Body of pancreas (tissue), 4 donors: ENCODE measurements around the gene FUT8. TPM values are rescaled to one million over a fixed set of nuclear protein-coding genes. Genes with fewer than 3 reads are reported as not detected.

Experiments used
- ATAC-seq: fragments of 150-250 bp; one replicate; pipeline ENCODE4 v1.9.1; 2016
- DNase-seq, 4 donors: peaks; one replicate each; pipeline ENCODE4 v3.0.0-alpha.2; 2019
- H3K27ac ChIP-seq, 4 donors: fragments of 200-600 bp; sonication (generic); 1 replicate in 3 of 4; 2 replicates in 1 of 4; pipeline versions ENCODE4 v1.5.1 to v1.6.1; 2016 to 2019; ENCODE audit warnings: mild to moderate bottlenecking in 1 of 4, mixed read lengths in 1 of 4, moderate library complexity in 1 of 4
- H3K27me3 ChIP-seq, 2 donors: fragments of 200-600 bp; sonication (generic); one replicate each; pipeline ENCODE4 v1.6.0; 2016; ENCODE audit warnings: mild to moderate bottlenecking in 1 of 2
- H3K36me3 ChIP-seq, 2 donors: fragments of 200-600 bp; sonication (generic); replicated peaks in 1 of 2; 2 replicates each; pipeline ENCODE4 v1.5.1; 2016; ENCODE audit warnings: low read depth in 2 of 2; ENCODE audit not compliant: insufficient read depth in 1 of 2
- H3K4me1 ChIP-seq: fragments of 200-600 bp; sonication (generic); one replicate; pipeline ENCODE4 v1.6.0; 2016
- H3K4me3 ChIP-seq, 2 donors: fragments of 200-600 bp; sonication (generic); 1 replicate in 1 of 2; 2 replicates in 1 of 2; pipeline ENCODE4 v1.5.1; 2016 to 2019
- H3K9me3 ChIP-seq, 3 donors: fragments of 200-600 bp; sonication (generic); 1 replicate in 2 of 3; 2 replicates in 1 of 3; pipeline ENCODE4 v1.5.1; 2016
- POLR2A ChIP-seq, 3 donors: fragments of 450-650 bp; IDR thresholded peaks; one replicate each; pipeline ENCODE4 v1.6.1; 2016; ENCODE audit warnings: antibody characterized with exemption in 3 of 3, mild to moderate bottlenecking in 2 of 3
- WGBS, 2 donors: methylation state at CpG; one replicate each; pipeline ENCODE4 v1.1.5; 2017; 5-methylcytosine and 5-hydroxymethylcytosine counted together
- intact Hi-C: fragments of 100-400 bp; cut with DNase I; formaldehyde crosslinking; loops from one replicate; pipeline ENCODE4 v1.15.1; 2023
- total RNA-seq, 2 donors: library from RNA; depleted of rRNA; stranded (reverse); fragments of >200 nt; gene quantifications; one replicate each; pipeline ENCODE4 v1.1.0, GENCODE V29; 2016
- TF ChIP-seq, protein P1 (sequence below), 7 experiments: fragments of 450-650 bp in 4 of 7; fragments of 200-600 bp in 3 of 7; sonication (generic) in 3 of 7; IDR thresholded peaks; one replicate each; pipeline ENCODE4 v1.5.1; 2016 to 2019; ENCODE audit warnings: antibody characterized with exemption in 7 of 7

Gene FUT8
- total RNA-seq, 2 donors from 2014 or later = 31.1 to 33.0 TPM

DNA sequence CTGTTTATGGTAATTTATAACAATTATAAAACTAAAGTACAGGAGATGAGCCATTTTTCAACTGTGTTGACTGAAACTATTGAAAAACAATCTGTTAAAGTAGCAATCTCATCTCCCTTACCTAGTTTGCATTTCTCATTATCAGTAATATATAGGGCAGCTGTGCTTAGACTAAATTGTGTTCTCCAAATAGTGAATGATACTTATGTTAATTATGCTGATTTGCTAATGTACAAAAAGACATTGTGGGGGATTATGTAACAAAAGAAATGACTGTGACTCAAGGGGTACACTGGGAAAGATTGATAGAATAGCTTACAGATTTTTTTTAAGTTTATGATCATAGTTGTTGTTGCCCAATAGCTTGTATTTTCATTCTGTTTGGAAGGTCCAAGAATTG lies 207.7 kb downstream of the FUT8 start:
- no peak for ATAC-seq
- Histone ChIP-seq H3K4me1 (no peaks in the 10 kb centered on the region), H3K36me3 (no peaks in the 10 kb centered on the region), H3K27me3 (no peaks in the 10 kb centered on the region), H3K4me3 (no peak overlapping the region), H3K27ac (no peak overlapping the region), H3K9me3 (no peaks in the 10 kb centered on the region)
- intact Hi-C loops = no loop called here
- TF ChIP-seq, protein P1, sequence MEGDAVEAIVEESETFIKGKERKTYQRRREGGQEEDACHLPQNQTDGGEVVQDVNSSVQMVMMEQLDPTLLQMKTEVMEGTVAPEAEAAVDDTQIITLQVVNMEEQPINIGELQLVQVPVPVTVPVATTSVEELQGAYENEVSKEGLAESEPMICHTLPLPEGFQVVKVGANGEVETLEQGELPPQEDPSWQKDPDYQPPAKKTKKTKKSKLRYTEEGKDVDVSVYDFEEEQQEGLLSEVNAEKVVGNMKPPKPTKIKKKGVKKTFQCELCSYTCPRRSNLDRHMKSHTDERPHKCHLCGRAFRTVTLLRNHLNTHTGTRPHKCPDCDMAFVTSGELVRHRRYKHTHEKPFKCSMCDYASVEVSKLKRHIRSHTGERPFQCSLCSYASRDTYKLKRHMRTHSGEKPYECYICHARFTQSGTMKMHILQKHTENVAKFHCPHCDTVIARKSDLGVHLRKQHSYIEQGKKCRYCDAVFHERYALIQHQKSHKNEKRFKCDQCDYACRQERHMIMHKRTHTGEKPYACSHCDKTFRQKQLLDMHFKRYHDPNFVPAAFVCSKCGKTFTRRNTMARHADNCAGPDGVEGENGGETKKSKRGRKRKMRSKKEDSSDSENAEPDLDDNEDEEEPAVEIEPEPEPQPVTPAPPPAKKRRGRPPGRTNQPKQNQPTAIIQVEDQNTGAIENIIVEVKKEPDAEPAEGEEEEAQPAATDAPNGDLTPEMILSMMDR (IDR thresholded peaks at IDR 0.05) = no peak
- no peak for TF ChIP-seq POLR2A (IDR thresholded peaks at IDR 0.05)
- DNase-seq = no peak

DNA sequence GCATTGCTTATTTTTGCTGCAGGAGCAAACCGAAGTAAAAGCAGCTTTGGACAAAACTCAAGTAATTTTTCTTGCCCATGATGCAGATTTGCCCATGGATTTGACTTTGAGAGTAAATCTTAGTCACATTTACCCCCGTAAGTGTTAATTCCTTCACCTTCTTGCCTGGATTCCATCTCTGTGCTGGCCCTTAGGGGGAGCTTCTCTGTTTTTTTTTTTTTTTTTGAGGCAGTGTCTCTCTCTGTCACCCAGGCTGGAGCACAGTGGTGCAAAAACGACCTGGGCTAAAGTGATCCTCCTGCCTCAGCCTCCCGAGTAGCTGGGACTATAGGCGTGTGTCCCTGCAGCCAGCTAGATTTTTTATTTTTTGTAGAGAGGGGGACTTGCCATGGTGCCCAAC lies 210.2 kb downstream of the FUT8 start:
- Histone ChIP-seq H3K27ac (no peak overlapping the region), H3K4me1 (no peaks in the 10 kb centered on the region), H3K36me3 (no peaks in the 10 kb centered on the region), H3K9me3 (no peaks in the 10 kb centered on the region), H3K27me3 (no peaks in the 10 kb centered on the region), H3K4me3 (no peak overlapping the region)
- no peak for TF ChIP-seq POLR2A (IDR thresholded peaks at IDR 0.05)
- TF ChIP-seq, protein P1 (IDR thresholded peaks at IDR 0.05) = no peak
- intact Hi-C loops = no loop called here
- DNase-seq = no peak
- 88 to 99% methylated on average over 5 of the region's 5 CpGs for WGBS, 2 donors
- no peak for ATAC-seq

DNA sequence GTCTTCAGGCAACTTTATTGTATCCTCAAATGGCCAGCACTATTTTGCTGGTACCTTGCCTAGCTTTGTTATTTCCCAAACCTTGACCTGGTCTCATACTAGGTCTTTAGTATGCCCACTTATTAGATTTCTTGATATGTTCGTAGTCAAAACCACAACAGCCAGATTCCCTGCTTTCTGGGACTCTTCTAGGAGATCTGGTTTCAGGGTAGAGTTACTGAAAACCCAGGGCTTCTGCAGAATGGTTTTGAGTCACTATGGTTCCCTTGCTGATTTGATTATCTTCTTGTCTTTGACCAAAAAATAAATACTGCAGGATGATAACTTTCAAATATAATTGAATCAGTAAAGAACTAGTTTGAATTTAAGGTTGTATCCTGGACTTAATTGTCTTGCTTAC lies 211.2 kb downstream of the FUT8 start:
- TF ChIP-seq, protein P1 (IDR thresholded peaks at IDR 0.05) = no peak
- TF ChIP-seq POLR2A (IDR thresholded peaks at IDR 0.05) = no peak
- Histone ChIP-seq H3K27ac (no peak overlapping the region), H3K9me3 (no peaks in the 10 kb centered on the region), H3K36me3 (no peaks in the 10 kb centered on the region), H3K4me1 (no peaks in the 10 kb centered on the region), H3K27me3 (no peaks in the 10 kb centered on the region), H3K4me3 (no peak overlapping the region)
- ATAC-seq = no peak
- no peak for DNase-seq
- intact Hi-C loops = no loop called here
- WGBS, 2 donors = 88 to 92% methylated on average over 1 of the region's 1 CpG

DNA sequence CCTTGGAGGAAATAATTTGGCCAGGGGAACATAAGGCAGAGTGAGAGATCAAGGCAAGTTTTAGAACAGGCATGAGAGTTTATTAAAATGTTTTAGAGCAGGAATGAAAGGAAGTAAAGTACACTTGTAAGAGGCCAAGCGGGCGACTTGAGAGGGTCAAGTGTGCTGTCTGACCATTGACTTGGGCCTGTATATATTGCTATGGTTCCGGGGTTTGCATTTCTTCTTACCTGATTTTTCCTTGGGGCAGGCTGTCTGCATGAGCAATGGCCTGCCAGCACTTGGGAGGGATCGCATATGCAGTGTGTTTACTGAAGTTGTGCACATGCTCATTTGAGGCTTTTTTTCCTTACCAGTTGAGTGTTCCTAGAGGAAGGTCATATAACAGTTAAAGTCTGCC lies 214.8 kb downstream of the FUT8 start:
- no peaks in the 10 kb centered on the region for H3K9me3 ChIP-seq
- H3K4me1 ChIP-seq = no peaks in the 10 kb centered on the region
- TF ChIP-seq, protein P1 (IDR thresholded peaks at IDR 0.05) = no peak
- no peak for TF ChIP-seq POLR2A (IDR thresholded peaks at IDR 0.05)
- ATAC-seq (no peak), DNase-seq (no peak)
- H3K27me3 ChIP-seq = no peaks in the 10 kb centered on the region
- WGBS, 2 donors = 91 to 99% methylated on average over 4 of the region's 4 CpGs
- no peak overlapping the region for H3K4me3 ChIP-seq
- no peak overlapping the region for H3K27ac ChIP-seq
- H3K36me3 ChIP-seq = peaks cover 0 to 4% of the 10 kb centered on the region in 2 donors
- intact Hi-C loops = no loop called here

DNA sequence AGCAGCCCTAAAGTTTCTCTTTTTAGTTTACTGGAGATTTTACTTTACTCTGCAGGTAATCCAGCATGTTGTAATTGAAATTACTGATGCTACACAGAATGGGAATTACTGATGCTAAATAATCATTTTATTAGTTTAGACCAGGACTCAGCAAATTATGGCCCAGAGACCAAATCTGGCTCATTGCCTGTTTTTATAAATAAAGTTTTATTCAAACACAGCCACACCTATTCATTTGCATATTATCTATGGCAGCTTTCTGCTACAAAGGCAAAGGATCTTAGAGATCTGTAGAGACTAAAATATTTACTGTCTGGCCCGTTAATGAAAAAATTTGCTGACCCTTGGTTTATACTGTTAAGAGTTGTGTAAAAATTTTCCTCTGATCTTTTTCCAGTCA lies 216.1 kb downstream of the FUT8 start:
- TF ChIP-seq POLR2A (IDR thresholded peaks at IDR 0.05) = no peak
- TF ChIP-seq, protein P1 (IDR thresholded peaks at IDR 0.05) = no peak
- Histone ChIP-seq H3K9me3 (no peaks in the 10 kb centered on the region), H3K27me3 (no peaks in the 10 kb centered on the region), H3K27ac (no peak overlapping the region), H3K4me1 (no peaks in the 10 kb centered on the region), H3K36me3 (peaks cover 0 to 4% of the 10 kb centered on the region in 2 donors), H3K4me3 (no peak overlapping the region)
- DNase-seq (no peak), ATAC-seq (no peak)
- intact Hi-C loops = no loop called here
- 90 to 96% methylated on average over 1 of the region's 1 CpG for WGBS, 2 donors
